HG03354 (cell line): Measurements from ENCODE around the gene PPP3R1.

Source experiments
- ATAC-seq: cut with Tn5 transposase; IDR thresholded peaks from one replicate; pipeline ENCODE4 v1.9.1; 2021; ENCODE audit warnings: mild to moderate bottlenecking; ENCODE audit not compliant: unreplicated experiment, poor library complexity, severe bottlenecking

Gene PPP3R1, protein sequence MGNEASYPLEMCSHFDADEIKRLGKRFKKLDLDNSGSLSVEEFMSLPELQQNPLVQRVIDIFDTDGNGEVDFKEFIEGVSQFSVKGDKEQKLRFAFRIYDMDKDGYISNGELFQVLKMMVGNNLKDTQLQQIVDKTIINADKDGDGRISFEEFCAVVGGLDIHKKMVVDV

DNA sequence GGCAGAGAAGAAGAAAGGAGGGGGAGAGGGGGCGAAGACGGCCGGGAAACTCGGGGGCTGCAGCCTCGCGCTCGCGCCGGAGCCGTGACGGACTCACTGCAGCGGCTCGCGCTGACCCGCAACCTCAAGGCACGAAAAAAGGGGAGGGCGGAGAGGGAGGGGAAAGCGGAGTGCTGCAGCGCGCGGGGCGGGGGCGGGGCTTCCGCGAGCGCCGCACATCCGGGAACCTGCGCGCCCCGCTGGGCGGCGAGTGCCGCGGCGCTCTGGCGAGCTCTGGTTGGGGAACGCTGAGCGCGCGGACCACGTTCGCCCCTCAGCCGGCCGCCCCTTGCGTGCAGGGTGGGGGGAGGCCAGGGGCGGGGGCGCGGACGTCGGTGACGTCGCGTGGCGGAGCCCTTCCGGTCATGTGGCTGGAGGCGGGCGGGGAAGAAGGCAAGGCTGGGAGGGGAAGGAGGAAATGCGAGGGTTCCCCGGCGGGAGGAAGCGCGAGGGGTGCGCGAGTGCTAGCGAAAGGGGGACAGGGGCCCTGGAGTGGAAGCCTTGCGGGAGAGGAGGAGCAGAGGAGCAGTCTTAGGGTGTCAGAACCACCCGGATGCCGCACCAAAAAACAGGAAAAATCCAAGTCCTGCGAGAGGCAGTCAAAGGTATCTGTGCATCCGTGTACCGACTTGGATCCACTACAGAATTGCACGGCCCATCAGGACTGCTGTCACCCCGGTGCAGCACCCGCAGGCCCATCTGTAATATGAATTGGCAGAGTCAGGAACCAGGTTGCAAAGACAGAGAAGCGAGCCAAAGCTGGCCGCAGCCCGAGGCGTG is at the start of gene PPP3R1:
Gene PPP3R1 (minus strand): TSS at position 133 of the 819 bp plus-strand sequence. CDS start 405 bp downstream, outside the sequence.
- ATAC-seq = peak; percentile 85

DNA sequence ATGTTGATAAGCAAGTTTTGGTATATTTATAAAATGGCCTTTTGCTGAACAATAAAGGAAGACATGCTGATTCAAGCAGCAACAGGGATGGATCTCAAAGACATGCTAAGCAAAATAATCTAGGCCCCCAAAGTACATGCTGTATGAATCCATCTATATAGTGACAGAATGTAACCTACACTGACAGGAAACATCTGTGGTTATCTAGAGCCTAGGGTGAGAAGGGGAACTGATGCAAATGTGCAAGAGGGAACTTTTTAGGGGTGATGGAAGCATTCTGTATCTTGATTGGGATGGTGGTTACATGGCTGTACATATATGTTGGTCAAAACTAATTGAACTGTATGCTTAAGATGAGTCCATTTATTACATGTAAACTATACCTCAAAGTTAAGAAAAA is 43.2 kb upstream of the PPP3R1 start:
- no peak for ATAC-seq

DNA sequence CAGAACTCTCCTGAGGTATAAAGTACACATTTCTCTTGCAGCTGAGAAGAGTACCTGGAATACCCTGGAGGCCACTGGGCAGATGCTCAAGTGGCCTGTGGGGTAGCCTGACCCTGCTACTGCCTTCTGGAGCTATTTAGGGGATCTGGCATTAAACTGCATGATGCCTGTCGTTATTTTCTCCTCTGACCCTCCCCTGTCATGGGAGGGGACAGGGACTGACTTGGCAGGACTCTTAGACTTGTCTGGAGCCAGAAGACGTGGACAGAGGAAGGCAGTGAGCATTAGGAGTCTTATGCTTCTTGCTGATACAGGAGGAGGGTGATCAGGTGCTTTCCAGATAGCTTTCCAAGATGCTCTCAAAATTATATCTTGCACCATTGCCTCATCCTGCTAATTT is 42.6 kb upstream of the PPP3R1 start:
- ATAC-seq = no peak

DNA sequence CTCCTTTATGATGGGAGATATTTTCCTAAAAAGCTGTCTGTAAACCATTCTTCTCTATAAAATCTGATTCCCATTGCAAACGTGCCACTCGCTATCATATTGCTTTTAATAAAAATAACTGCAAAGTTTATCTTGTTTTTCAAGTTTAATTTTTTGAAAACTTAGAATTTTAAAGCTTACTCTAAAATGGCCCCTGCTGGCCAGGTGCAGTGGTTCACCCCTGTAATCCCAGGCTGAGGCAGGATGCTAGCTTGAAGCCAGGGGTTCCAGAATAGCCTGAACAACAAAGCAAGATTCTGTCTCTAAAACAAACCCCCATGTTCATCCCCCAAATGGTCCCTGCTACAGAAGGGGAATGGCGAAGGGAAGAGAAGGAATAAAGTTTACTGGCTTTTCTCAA is 41.9 kb upstream of the PPP3R1 start:
- no peak for ATAC-seq

DNA sequence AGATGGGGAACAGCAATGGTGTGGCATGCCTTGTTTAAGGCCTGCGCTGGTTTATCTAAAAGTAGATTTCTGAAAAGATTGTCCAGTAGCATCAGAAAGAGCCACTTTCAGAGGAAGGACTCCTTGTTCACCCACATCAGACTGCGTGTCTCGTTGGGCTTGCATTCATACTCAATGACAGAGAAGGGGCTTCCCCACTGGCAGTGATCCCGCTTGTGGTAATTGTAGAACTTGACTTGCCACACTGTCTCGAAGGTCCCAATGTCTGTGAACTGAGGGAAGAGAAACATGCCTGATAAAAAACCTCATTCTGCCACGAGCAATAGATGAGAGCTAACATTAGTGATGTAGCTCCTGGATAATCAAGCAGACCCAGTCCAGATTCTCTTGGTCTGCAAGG is 41.4 kb upstream of the PPP3R1 start:
- ATAC-seq = no peak

DNA sequence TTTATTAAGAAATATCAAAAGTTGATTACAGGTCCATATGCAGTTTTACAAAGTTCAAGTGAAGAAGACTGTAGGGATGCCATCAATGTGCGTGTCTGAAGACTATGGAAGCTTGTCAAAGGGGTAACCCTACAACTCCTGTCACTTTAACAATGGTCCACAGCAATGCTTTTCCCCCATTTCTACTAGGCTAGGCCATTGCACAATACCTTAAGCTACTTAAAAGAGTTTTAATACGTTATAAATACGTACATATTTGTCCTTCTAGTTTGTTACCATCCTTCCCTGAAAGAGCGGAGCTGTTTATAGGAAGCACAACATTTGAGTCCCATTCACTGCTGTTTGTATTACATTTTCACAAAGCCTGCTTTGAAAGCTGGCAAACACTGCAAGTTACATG is 40.7 kb upstream of the PPP3R1 start:
- ATAC-seq = no peak

DNA sequence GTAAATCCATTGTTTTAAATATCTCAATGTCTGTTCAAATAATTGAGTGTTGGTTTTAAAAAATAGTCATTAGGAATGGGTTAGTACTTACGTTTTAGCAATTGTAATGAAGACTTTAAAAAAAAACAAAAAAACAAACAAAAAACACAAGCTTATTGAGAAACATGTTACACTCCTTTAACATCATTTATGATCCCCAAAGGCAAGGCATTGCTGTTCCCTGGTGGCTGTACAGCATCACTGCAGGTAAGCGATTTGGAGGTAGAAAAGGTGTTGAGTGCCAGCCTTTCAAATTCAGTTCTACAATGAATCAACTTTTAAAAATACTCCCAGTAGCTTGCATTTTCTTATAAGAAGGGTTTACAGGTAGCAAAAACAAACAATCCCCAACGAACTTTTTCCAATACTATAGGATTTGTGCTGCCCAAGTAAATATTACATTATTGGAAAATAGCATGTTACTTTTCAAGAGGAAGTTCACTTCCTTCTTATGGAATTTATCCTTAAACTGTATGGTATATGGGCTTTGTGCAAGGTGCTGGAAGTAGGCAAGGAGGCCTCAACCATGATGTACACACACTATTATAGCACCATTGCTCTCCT is 39.9 kb upstream of the PPP3R1 start:
- peak; percentile 89 for ATAC-seq

DNA sequence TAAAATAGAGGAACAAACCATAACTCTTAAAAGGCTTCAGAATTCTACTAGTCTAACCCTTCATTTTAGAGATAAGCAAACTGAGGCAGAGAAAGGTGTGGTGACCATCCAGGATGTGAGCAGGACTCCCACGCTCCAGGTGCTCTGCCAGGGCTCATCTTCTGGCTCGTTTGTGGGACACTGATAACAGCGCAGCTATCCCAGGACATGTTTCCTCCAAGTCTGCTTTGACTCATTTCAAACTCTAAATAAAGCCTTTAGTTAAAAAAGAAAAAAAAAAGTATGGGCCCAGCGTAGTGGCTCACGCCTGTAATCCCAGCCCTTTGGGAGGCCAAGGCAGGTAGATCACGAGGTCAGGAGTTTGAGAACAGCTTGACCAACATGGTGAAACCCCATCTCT is 39.0 kb upstream of the PPP3R1 start:
- ATAC-seq = no peak

DNA sequence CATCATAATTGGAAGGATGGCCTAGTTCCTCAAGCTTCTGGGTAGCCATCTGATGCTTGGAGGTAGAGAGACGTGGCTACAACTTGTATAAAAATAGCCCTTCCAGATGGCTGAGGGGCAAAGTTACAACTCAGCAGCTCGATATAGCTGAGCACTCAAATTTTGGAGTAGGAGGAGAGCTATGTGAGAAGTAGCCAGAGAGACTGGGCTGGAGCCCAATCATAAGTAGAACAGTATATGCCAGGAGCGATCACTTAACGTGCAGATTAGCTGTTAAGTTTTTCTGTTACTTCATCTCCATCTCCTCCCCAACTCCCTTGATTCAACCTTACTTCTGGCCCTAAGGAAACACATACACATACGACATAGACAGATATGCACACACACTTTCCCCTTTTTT is 38.6 kb upstream of the PPP3R1 start:
- no peak for ATAC-seq

DNA sequence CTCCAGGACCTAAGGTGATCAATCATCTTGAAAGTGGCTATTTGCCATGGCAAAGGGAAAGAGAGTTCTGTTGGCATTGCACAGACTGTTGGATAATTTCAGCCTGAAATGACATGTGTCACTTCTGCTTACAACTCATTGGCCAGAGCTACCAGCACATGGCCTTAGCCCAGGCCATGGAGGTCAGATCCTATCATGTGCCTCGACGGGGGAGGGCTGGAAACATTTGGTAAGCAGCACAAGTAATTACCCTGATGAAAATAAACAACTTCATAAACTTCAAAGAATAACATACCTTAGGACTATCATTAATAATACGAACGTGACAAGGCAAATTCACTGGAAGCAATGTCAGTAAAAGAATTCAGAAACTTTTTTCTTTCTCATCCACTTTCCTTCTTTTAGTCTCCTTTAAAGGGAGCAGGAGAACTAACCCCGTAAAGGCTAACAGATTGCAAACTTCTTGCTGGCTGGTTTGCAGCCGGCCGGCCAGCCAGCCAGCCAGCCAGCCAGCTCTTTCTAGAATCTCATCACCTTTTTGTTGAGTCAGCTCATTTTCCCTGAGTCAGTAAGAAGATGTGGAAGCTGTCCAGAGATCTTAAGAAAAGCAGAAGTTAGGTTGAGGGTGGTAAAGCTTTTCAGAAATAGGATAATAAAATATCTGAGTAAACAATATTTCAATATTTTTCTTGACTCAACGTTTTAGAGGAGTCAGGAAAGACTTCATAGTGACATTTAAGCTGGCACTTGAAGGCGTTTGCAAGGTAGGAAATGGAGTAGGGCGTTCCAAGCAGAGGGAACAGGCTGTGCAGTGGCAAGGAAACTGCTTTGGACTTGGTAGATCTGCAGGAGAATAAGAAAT is 35.5 kb upstream of the PPP3R1 start:
- ATAC-seq = no peak

DNA sequence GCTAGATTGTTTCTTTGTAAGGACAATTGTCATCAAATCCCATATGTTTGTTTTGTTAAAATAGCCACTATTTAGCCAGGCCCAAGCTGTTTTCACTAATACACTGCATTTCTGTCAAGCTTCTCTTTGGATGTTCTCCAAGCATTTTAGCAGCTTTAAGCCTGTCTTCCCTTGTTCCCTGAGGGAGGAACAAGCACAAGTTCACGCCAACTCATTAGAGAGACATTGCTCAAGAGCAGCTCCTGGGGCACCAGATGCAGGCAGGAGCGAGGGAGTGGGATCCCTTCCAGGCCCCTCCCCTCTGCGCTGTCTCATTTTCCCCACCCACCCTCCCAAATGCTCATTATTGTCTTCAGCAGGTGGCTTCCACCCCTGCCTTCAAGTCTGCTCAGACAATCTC is 32.6 kb upstream of the PPP3R1 start:
- ATAC-seq = no peak

DNA sequence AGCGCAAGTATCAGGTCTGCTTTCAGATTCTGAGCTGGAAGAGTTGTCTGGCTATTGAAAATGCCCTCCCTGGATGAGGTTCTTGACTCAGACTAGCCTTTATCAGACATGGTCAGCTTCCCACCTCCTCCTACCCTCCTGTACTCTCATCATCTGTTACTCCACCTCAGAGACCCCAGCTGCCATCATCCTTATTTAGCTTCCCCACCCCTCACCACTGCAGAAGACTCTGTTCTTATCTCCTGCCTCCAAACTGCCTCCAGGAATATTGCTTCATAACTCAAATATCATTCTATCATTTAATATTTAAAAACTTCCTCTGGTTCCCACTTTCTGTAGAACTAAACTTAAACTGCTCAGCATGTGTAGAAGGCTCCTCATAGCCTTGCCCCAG is 31.1 kb upstream of the PPP3R1 start:
- no peak for ATAC-seq

DNA sequence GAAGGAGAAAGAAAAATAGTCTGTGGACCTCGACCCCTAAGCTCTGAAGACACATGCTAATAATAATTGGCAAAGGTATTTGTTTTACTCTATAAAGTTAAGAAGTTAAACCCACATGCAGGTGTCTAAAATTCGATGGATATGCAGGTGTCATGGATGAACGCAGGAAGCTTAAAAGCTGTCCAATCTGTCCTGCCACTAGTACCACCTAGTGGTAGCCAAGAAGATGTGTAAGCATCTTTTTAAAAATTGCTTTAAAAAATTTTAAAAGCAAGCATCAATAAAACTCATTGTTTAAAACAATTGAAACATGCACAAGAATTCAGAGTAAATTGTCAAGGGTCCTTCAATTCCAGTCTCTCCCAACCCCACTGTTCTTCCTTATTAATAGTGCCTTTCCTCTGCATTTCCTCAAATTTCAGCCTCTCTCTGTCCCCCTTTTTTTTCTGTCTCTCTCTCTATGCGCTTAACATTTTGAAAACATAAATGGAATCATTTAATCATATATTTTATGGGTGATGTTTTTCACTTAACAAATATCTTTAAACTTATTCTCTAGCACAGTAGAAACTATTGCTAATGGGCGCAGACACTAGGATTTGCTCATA is 30.6 kb upstream of the PPP3R1 start:
- no peak for ATAC-seq

DNA sequence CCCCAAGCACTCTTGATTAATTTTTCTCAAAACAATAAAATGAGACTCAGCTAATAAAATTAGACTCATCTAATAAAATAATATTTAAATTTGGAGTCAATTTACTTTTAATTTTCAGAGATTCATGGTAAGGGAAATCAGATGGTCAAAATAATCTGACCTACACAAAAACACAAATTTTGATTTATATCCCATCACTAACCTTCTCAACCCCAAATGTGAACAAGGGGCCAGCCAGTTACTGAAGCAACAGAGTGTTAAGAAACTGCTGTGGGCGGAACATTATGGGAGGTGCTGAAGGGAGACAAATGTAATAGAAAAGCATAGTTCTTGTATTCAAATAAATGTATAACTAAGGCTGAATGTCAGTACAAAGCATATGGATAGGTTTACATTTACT is 28.5 kb upstream of the PPP3R1 start:
- no peak for ATAC-seq

DNA sequence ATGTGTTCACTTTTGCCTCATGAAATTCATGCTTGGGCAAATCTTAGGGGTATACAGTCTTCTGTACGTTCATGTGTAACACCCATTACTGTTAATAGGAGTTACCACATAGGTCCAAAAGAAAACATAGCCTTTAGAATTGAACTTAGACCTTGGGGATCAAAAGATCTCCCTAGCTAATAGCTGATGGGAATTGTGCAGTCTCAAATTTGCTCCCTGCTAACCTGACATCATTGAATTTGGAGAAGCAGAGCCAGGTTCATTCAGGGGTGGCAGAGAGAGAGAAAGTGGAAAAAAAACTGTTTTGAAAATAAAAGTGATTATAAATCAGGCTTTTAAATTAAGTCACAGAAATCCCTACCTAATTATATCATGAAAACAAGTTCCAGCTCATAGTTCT is 28.0 kb upstream of the PPP3R1 start:
- ATAC-seq = no peak

DNA sequence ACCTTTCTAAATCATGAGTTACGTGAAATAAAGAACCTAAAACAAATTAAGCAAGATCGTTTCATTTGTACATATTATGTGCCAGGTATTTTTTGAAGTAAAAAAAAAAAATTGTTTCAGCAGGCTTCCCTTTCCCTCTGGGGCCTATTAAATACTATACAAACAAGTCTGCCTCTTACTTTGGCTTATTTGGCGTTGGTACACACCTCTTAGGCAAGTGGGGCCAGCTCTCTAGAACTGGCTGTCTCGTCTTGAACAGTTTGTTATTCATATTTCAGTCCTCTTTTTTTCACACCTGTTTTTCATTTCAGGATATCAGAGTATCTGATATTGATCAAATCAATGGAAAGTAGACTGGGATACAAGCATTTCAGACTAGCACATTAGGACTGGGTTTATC is 27.4 kb upstream of the PPP3R1 start:
- ATAC-seq = no peak

DNA sequence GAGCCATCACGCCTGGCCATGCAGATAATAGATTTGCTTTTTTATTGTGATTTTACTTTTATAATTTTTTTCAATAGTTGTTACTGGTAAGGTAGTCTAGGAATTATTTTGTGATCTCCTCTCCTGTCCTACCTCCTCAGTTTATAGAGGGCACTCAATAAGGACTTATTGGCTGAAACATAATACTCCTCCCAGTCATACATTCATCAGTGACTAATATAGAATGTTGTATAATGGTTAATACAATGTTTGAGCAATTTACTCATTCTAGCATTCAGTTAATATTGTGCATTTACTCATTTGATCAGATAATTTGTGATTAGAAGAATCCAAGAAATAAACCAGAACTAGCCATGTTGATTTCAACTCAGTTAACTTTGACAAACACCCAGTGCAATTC is 25.8 kb upstream of the PPP3R1 start:
- no peak for ATAC-seq

DNA sequence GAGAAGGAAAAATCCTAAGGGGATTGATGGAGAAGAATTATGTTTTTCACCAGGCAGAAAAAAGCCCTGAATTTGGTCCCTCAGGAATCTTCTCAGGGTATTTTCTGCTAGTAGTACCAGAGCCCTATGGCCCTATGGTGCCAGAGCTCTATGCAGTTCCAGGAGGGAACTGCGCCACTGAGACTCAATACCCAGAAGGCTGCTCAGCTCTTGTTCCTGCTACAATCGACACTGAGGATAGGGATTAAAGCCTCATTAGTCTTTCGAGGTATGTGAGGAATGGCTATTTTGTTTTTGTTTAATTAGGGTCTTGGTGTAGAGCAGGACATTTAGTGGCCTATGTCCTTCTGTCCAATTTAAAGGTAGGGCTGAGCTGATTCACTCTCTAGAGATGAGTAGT is 21.7 kb upstream of the PPP3R1 start:
- no peak for ATAC-seq

DNA sequence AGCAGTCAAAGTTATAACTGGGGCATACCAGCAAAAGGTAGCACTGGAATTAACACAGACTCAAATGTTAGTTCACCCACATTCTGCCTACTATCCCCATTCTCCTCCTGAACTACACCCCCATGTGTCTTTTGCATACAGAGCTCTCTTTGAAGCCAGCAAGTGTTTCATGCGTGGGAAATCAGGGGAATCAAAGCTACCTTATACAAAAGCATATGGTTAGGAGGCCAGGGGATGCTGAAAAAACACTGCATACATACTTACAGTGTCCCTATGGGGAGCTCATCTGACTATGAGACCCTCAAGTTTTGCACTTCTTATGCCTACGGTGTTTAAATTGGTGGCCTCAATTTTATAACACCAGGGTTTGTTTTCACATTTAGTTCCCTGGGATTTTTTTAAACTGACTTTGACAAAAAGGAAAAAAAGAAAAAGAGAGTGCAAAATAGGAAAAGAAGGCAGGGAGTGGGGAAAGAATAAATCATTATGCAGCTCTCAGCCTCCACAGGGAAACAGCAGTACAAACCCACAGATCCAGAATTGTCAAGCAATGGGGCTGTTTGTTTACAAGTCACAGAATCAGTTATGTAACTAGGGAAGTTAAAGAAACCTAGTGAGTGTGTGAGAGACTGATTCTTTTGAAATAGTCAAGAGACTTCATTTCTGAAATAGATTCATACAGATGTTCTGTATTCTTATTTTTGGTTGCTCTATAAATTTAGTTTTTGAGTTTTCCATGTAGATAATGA is 20.1 kb upstream of the PPP3R1 start:
- no peak for ATAC-seq
